Neural cell (in vitro differentiated cells): ENCODE results near the gene AMPD2.

Experiments
- EZH2 ChIP-seq: fragments of 200-600, 300-800 bp; shearing (Covaris generic), sonication (generic); IDR thresholded peaks from 2 replicates; pipeline ENCODE4 v1.6.1; 2014; ENCODE audit warnings: antibody characterized with exemption, low read length, borderline replicate concordance, mild to moderate bottlenecking; ENCODE audit not compliant: insufficient read depth, poor library complexity, severe bottlenecking
- POLR2AphosphoS5 ChIP-seq: IDR thresholded peaks from 2 replicates; pipeline ENCODE4 v1.6.1; 2012
- RAD21 ChIP-seq: fragments of 450-650 bp; conservative IDR thresholded peaks from 2 replicates; pipeline ENCODE4 v1.6.1; 2014; ENCODE audit warnings: antibody characterized with exemption, mild to moderate bottlenecking, moderate library complexity
- TF ChIP-seq, protein P1 (sequence below): fragments of 450-650 bp; IDR thresholded peaks from 2 replicates; pipeline ENCODE4 v1.5.1; 2014; ENCODE audit warnings: antibody characterized with exemption, mild to moderate bottlenecking, moderate library complexity; ENCODE audit not compliant: poor library complexity, severe bottlenecking

DNA sequence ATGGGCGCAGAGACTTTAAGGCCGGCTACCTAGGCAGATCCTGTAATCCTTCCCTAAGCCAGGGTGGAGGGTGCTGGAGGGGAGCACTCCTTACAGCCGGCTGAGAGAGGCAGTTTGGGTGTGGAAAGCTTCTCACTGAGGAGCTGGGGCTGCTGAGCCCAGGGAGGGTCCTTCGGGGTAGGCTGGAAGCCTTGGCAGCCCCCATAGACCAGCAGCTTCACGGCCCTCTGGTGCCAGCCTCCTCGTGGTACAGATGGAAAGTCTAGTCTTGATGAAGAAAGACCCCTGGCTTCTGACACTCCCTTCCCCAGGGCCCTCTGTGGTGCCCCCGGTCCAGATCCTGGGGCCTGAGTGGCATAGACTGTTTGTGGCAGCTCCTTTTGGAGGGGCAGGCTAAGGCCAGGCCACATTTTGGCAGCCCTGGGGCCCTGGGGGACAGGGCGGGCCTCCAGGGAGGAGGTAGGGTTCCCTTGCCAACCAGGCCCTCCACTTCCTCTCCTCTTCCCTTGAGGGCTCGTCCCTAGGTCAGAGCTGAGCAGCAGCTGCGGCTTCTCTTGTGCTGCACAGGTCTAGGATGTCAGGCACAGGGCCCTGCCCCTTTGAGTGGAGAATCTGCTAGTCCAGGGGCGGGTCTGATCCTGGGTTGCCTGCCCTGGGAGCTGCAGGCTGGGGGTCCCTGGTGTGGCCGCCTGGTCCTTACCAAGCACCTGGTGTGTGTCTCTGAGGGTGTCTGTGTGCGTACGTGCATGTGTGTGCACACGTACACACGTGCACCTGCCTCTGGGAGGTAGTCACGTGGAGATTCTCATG, 4.8 kb downstream of the AMPD2 start:
- TF ChIP-seq, protein P1, sequence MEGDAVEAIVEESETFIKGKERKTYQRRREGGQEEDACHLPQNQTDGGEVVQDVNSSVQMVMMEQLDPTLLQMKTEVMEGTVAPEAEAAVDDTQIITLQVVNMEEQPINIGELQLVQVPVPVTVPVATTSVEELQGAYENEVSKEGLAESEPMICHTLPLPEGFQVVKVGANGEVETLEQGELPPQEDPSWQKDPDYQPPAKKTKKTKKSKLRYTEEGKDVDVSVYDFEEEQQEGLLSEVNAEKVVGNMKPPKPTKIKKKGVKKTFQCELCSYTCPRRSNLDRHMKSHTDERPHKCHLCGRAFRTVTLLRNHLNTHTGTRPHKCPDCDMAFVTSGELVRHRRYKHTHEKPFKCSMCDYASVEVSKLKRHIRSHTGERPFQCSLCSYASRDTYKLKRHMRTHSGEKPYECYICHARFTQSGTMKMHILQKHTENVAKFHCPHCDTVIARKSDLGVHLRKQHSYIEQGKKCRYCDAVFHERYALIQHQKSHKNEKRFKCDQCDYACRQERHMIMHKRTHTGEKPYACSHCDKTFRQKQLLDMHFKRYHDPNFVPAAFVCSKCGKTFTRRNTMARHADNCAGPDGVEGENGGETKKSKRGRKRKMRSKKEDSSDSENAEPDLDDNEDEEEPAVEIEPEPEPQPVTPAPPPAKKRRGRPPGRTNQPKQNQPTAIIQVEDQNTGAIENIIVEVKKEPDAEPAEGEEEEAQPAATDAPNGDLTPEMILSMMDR, result no peak
- TF ChIP-seq EZH2 (no peak), RAD21 (no peak), POLR2AphosphoS5 (no peak)
